ENCODE measurements around the gene CFAP210.
A peak's percentile ranks its signal among the peaks of the same experiment; 100 is the strongest.
"Not testable (repeated sequence)": the region's sequence is repeated elsewhere in the genome, so short reads cannot be mapped to it uniquely, and the experiment has no call there.

Gene CFAP210

GRCh38 chr2:169714699-169715098 lies 20.5 kb upstream of the CFAP210 start:
- DNase-seq = peak in 14 of 58 donors; percentile 12 to 57 (median 38)

GRCh38 chr2:169713331-169713730 lies 19.1 kb upstream of the CFAP210 start:
- DNase-seq = no peak

- no peak for DNase-seq
Measured at GRCh38 chr2:169712791-169713227, 18.6 kb upstream of the CFAP210 start.

GRCh38 chr2:169711751-169712509 lies 17.7 kb upstream of the CFAP210 start:
- no peak for DNase-seq

- DNase-seq = no peak
Measured at GRCh38 chr2:169709981-169710380, 15.8 kb upstream of the CFAP210 start.

- DNase-seq = no peak
Measured at GRCh38 chr2:169709331-169709730, 15.1 kb upstream of the CFAP210 start.

- DNase-seq = no peak
Measured at GRCh38 chr2:169707626-169708025, 13.4 kb upstream of the CFAP210 start.

- no peak for DNase-seq
Measured at GRCh38 chr2:169705927-169706326, 11.7 kb upstream of the CFAP210 start.

GRCh38 chr2:169704160-169704708 lies 10.0 kb upstream of the CFAP210 start:
- no peak for DNase-seq

GRCh38 chr2:169702996-169703395 lies 8.8 kb upstream of the CFAP210 start:
- DNase-seq = no peak

- not testable (repeated sequence) for DNase-seq
Measured at GRCh38 chr2:169699173-169699572, 5.0 kb upstream of the CFAP210 start.

GRCh38 chr2:169696381-169696780 lies 2.2 kb upstream of the CFAP210 start:
- no peak for DNase-seq

GRCh38 chr2:169694894-169695260 lies 672 bp upstream of the CFAP210 start:
- no peak for DNase-seq

GRCh38 chr2:169693360-169693759 lies 845 bp downstream of the CFAP210 start:
- peak in 4 of 58 donors; percentile 3 to 16 (median 6) for DNase-seq

- no peak for DNase-seq
Measured at GRCh38 chr2:169692718-169693117, 1.5 kb downstream of the CFAP210 start.

GRCh38 chr2:169690958-169691357 lies 3.2 kb downstream of the CFAP210 start:
- no peak for DNase-seq

GRCh38 chr2:169687943-169688342 lies 6.3 kb downstream of the CFAP210 start:
- not testable (repeated sequence) for DNase-seq

GRCh38 chr2:169686825-169687224 lies 7.4 kb downstream of the CFAP210 start:
- not testable (repeated sequence) for DNase-seq

GRCh38 chr2:169684712-169685111 lies 9.5 kb downstream of the CFAP210 start:
- not testable (repeated sequence) for DNase-seq

GRCh38 chr2:169684135-169684565 lies 10.1 kb downstream of the CFAP210 start:
- no peak for DNase-seq

GRCh38 chr2:169683425-169684134 lies 10.6 kb downstream of the CFAP210 start:
- DNase-seq = no peak

- no peak for DNase-seq
Measured at GRCh38 chr2:169683054-169683424, 11.2 kb downstream of the CFAP210 start.
